A549 (cell line): ENCODE measurements around the gene COL2A1. TPM values are rescaled to one million over a fixed set of nuclear protein-coding genes. Genes with fewer than 3 reads are reported as not detected.
A peak's percentile ranks its signal among the peaks of the same experiment; 100 is the strongest.

ENCODE experiments used
- ATAC-seq, 2 experiments: fragments of 200-7000 bp in 1 of 2; fragments of >200 bp in 1 of 2; cut with Nextera tagmentation in 1 of 2; cut with Tn5 transposase in 1 of 2; 3 replicates each; pipeline versions ENCODE4 v1.8.0 to v1.9.1; 2018 to 2020; ENCODE audit warnings: mild to moderate bottlenecking in 1 of 2, moderate library complexity in 1 of 2
- CTCF ChIA-PET: fragments of 300-600 bp; sonication (Branson Sonifier 250); formaldehyde crosslinking; extraction: SDS; loops from one replicate; lab custom pipeline; 2021; ENCODE audit warnings: antibody characterized with exemption, inconsistent platforms; lab: Yijun Ruan, JAX
- POLR2A ChIA-PET: fragments of 350-600 bp; formaldehyde crosslinking; extraction: SDS; loops from one replicate; lab custom pipeline; 2021; ENCODE audit warnings: antibody characterized with exemption, inconsistent platforms; lab: Yijun Ruan, JAX
- DNase-seq, 2 experiments: peaks; one replicate each; pipeline versions ENCODE4 v3.0.0 to v3.0.0-alpha.2; 2011 to 2016; ENCODE audit warnings: low read depth in 1 of 2, low spot score in 1 of 2
- FAIRE-seq: peaks from 2 replicates; lab custom pipeline; 2011; peaks lifted over from hg19 to GRCh38; lab: Jason Lieb, UNC
- H3K27ac ChIP-seq, 2 experiments: fragments of >200 bp; sonication (Bioruptor Twin); formaldehyde crosslinking; 3 replicates each; pipeline ENCODE4 v1.5.1; 2016 to 2017
- H3K4me1 ChIP-seq: fragments of >200 bp; sonication (Bioruptor Twin); formaldehyde crosslinking; 3 replicates; pipeline ENCODE4 v1.6.1; 2016
- H3K4me2 ChIP-seq: fragments of >200 bp; sonication (Bioruptor Twin); formaldehyde crosslinking; 3 replicates; pipeline ENCODE4 v1.6.1; 2016
- H3K4me3 ChIP-seq: fragments of >200 bp; sonication (Bioruptor Twin); formaldehyde crosslinking; 3 replicates; pipeline ENCODE4 v1.5.1; 2016
- H3K9me3 ChIP-seq: fragments of >200 bp; sonication (Bioruptor Twin); formaldehyde crosslinking; 3 replicates; pipeline ENCODE4 v1.6.1; 2016
- CBX8 ChIP-seq: fragments of 200-600 bp; sonication (generic); IDR thresholded peaks from 2 replicates; pipeline ENCODE4 v1.6.1; 2016
- CHD2 ChIP-seq: fragments of 150-350 bp; IDR thresholded peaks from 2 replicates; pipeline ENCODE4 v1.6.1; 2014; ENCODE audit warnings: low read length; ENCODE audit not compliant: partially characterized antibody
- EHF ChIP-seq: fragments of 250-450 bp; sonication (Bioruptor Pico); IDR thresholded peaks from 2 replicates; pipeline ENCODE4 v1.5.0; 2020; ENCODE audit warnings: mild to moderate bottlenecking
- FOSB ChIP-seq: fragments of 250-450 bp; sonication (Bioruptor Pico); IDR thresholded peaks from 2 replicates; pipeline ENCODE4 v1.5.0; 2020; ENCODE audit warnings: mild to moderate bottlenecking, moderate library complexity
- FOSL2 ChIP-seq, 2 experiments: fragments of 450-650 bp in 1 of 2; fragments of >200 bp in 1 of 2; sonication (Bioruptor Twin) in 1 of 2; formaldehyde crosslinking; IDR thresholded peaks; 2 replicates each; pipeline versions ENCODE4 v1.5.0 to v1.6.1; 2016 to 2020; ENCODE audit warnings: mild to moderate bottlenecking in 1 of 2, moderate library complexity in 1 of 2
- HDAC2 ChIP-seq: fragments of 200-600 bp; sonication (generic); IDR thresholded peaks from 2 replicates; pipeline ENCODE4 v1.6.1; 2016
- HEYL ChIP-seq: fragments of 250-450 bp; sonication (Bioruptor Pico); IDR thresholded peaks from 2 replicates; pipeline ENCODE4 v1.8.0; 2021; ENCODE audit warnings: mild to moderate bottlenecking, moderate library complexity
- HOXA7 ChIP-seq: fragments of 250-450 bp; sonication (Bioruptor Pico); IDR thresholded peaks from 2 replicates; pipeline ENCODE4 v1.5.0; 2020; ENCODE audit warnings: mild to moderate bottlenecking, moderate library complexity
- HOXB13 ChIP-seq: fragments of 250-450 bp; sonication (Bioruptor Pico); IDR thresholded peaks from 2 replicates; pipeline ENCODE4 v1.5.0; 2020; ENCODE audit warnings: low read depth, mild to moderate bottlenecking, moderate library complexity
- KDM5A ChIP-seq: fragments of 200-600 bp; sonication (generic); IDR thresholded peaks from 2 replicates; pipeline ENCODE4 v1.6.1; 2016; ENCODE audit warnings: antibody characterized with exemption, mild to moderate bottlenecking
- MAFK ChIP-seq: fragments of 450-650 bp; IDR thresholded peaks from 2 replicates; pipeline ENCODE4 v1.6.1; 2014; ENCODE audit not compliant: partially characterized antibody
- MYC ChIP-seq: IDR thresholded peaks from 2 replicates; pipeline ENCODE4 v1.6.1; 2012; ENCODE audit warnings: mild to moderate bottlenecking, inconsistent platforms, low read length, improper control_type of control experiment, borderline replicate concordance
- NR3C1 ChIP-seq: fragments of >200 bp; sonication (Bioruptor Twin); formaldehyde crosslinking; IDR thresholded peaks from 3 replicates; pipeline ENCODE4 v1.6.1; 2017
- PHF8 ChIP-seq: fragments of 200-600 bp; sonication (generic); IDR thresholded peaks from 2 replicates; pipeline ENCODE4 v1.6.1; 2016; ENCODE audit warnings: low read depth, mild to moderate bottlenecking, antibody characterized with exemption, moderate library complexity, borderline replicate concordance
- POLR2A ChIP-seq: IDR thresholded peaks from 2 replicates; pipeline ENCODE4 v1.6.1; 2012; ENCODE audit warnings: mild to moderate bottlenecking, low read length
- RARB ChIP-seq: fragments of 250-450 bp; sonication (Bioruptor Pico); IDR thresholded peaks from 2 replicates; pipeline ENCODE4 v1.8.0; 2021; ENCODE audit warnings: mild to moderate bottlenecking, moderate library complexity
- RCOR1 ChIP-seq: fragments of 150-350 bp; IDR thresholded peaks from 2 replicates; pipeline ENCODE4 v1.6.1; 2014; ENCODE audit warnings: antibody characterized with exemption, low read length, low read depth
- RFX5 ChIP-seq: fragments of 450-650 bp; IDR thresholded peaks from 2 replicates; pipeline ENCODE4 v1.7.1; 2014; ENCODE audit warnings: antibody characterized with exemption, mild to moderate bottlenecking, moderate library complexity
- RNF2 ChIP-seq: fragments of 200-600 bp; sonication (generic); IDR thresholded peaks from 2 replicates; pipeline ENCODE4 v1.6.1; 2016; ENCODE audit warnings: low read depth, mild to moderate bottlenecking, antibody characterized with exemption, moderate library complexity, borderline replicate concordance
- SMC3 ChIP-seq: fragments of >200 bp; sonication (Bioruptor Twin); formaldehyde crosslinking; IDR thresholded peaks from 3 replicates; pipeline ENCODE4 v1.6.1; 2018; ENCODE audit warnings: inconsistent platforms
- TFCP2L1 ChIP-seq: fragments of 250-450 bp; sonication (Bioruptor Pico); IDR thresholded peaks from 2 replicates; pipeline ENCODE4 v1.5.0; 2021; ENCODE audit warnings: mild to moderate bottlenecking
- ZFP36 ChIP-seq: fragments of 450-650 bp; IDR thresholded peaks from 2 replicates; pipeline ENCODE4 v1.6.1; 2014; ENCODE audit warnings: borderline replicate concordance; ENCODE audit not compliant: partially characterized antibody
- ZSCAN20 ChIP-seq: fragments of 250-450 bp; sonication (Bioruptor Pico); IDR thresholded peaks from 2 replicates; pipeline ENCODE4 v1.8.0; 2022; ENCODE audit warnings: mild to moderate bottlenecking, moderate library complexity
- WGBS: methylation state at CpG from one replicate; pipeline ENCODE4 v1.1.6; 2017; ENCODE audit errors: missing lambda C conversion rate; 5-methylcytosine and 5-hydroxymethylcytosine counted together
- polyA plus RNA-seq, 4 experiments: library from polyadenylated mRNA; depleted of rRNA in 3 of 4; stranded (reverse); fragments of >200 nt; fragmentation: RNase III in 1 of 4; extraction: RNeasy Plus Mini Kit Qiagen cat#74134 plus additional on column Dnase treatment in 1 of 4; gene quantifications; 2 replicates in 3 of 4; 3 replicates in 1 of 4; pipeline ENCODE4 v1.2.3, GENCODE V29; 2011 to 2017
- TF ChIP-seq, protein P1 (sequence below): fragments of >200 bp; sonication (Bioruptor Twin); formaldehyde crosslinking; IDR thresholded peaks from 2 replicates; pipeline ENCODE4 v1.6.1; 2016
- TF ChIP-seq, protein P2 (sequence below): fragments of >200 bp; sonication (Bioruptor Twin); formaldehyde crosslinking; IDR thresholded peaks from 3 replicates; pipeline ENCODE4 v1.6.1; 2016

The COL2A1 gene
- polyA plus RNA-seq, 2 of the 4 experiments (the other 2 are of a cell fraction): 0.01 TPM; not detected in 1

DNA sequence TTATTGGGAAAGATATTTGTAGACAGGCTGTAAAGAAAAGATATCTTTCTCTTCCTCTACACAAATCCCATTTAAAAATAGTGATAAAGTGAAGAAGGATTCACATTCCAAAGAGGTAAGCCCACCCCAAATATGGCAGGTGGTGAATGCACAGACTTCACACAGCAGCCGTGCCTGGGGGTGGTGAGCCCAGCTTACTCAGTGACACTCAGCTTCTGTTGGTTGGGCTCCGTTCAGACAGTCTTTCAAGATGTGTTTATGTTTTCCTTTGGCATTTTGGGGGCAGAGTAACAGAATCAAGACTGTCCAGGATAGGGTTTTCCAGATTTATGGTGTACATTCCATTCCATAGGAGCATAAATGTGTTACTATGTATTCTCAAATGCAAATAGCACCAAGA is 4.1 kb upstream of the COL2A1 start:
- CTCF ChIA-PET: interaction anchor here (1.4 kb wide), 2 partner anchors 18 to 29 kb away, joined by 3 read pairs; no protein-coding TSS in a partner anchor
- ATAC-seq: no peak
- Histone ChIP-seq H3K9me3 (no peaks in the 10 kb centered on the region), H3K4me2 (no peak overlapping the region), H3K27ac (no peak overlapping the region), H3K4me1 (peaks cover 13% of the 10 kb centered on the region), H3K4me3 (no peak overlapping the region)
- no peak for FAIRE-seq
- POLR2A ChIA-PET: no interaction called here
- DNase-seq: no peak
- WGBS: 14% methylated on average over 2 of the region's 2 CpGs
- TF ChIP-seq NR3C1 (no peak), MYC (no peak), ZFP36 (no peak), POLR2A (no peak), FOSL2 (IDR thresholded peaks at IDR 0.05) (no peak), FOSL2 (CRISPR knock-in tag; IDR thresholded peaks at IDR 0.05) (no peak), KDM5A (no peak), CBX8 (no peak), TFCP2L1 (CRISPR knock-in tag) (no peak)
- TF ChIP-seq, protein P1, sequence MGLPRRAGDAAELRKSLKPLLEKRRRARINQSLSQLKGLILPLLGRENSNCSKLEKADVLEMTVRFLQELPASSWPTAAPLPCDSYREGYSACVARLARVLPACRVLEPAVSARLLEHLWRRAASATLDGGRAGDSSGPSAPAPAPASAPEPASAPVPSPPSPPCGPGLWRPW: no peak

DNA sequence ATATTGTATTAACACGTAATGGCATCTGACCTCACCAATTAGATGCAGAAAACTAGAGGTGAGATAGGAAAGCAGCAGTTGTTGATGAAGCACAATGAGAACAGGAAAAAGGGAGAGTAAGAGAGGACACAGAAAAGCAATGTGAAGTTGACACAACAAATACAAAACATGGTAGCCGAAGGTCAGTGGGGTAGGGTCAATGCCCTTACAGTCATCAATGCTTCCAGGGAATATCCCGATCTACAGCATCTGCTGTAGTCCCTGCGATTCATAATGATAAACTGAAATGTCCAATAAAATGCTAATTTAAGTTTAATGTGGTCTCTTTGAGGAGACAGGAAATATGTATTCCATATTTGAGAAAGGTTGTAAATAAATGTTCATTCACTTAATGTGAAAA is 2.9 kb upstream of the COL2A1 start:
- DNase-seq: no peak
- WGBS: 39% methylated on average over 4 of the region's 4 CpGs

DNA sequence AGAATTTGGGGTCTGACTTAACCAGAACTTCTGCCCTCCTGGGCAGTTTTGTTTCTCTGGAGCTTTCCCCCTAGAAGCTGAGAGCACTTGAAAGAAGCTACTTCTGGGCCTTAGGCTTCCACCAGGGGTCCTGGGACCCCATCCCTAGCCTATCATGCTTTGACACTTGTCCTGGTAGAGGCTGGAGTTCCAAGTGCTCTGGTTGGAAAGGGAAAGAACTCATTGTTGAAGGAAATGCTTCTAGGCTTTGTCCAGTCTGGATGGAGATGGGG is 1.4 kb upstream of the COL2A1 start:
- H3K4me1 ChIP-seq: peaks cover 28% of the 10 kb centered on the region
- ChIA-PET CTCF (interaction anchor here (1.3 to 2.0 kb wide), 3 partner anchors 15 to 613 kb away, joined by 3 to 5 read pairs (median 4); no protein-coding TSS in a partner anchor), POLR2A (interaction anchor here (0.7 kb wide), 1 partner anchor 14 kb away, joined by 3 read pairs; no protein-coding TSS in a partner anchor)
- H3K4me2 ChIP-seq: no peak overlapping the region
- no peak overlapping the region for H3K4me3 ChIP-seq
- FAIRE-seq: no peak
- H3K9me3 ChIP-seq: no peaks in the 10 kb centered on the region
- ATAC-seq: no peak
- DNase-seq: no peak
- no peak overlapping the region for H3K27ac ChIP-seq
- no peak for TF ChIP-seq EHF
- TF ChIP-seq, all 56 proteins: peak for 0

More for the DNA sequence above, 2.9 kb upstream of the COL2A1 start:
- TF ChIP-seq KDM5A: no peak
- no peak for TF ChIP-seq SMC3
- TF ChIP-seq RCOR1: no peak
- no peak for TF ChIP-seq RARB (CRISPR knock-in tag)
- TF ChIP-seq MAFK: no peak
- no peak for TF ChIP-seq HOXB13 (CRISPR knock-in tag)
- no peak for TF ChIP-seq HOXA7 (CRISPR knock-in tag)
- TF ChIP-seq CBX8: no peak
- TF ChIP-seq, protein P1: no peak
- no peak for TF ChIP-seq POLR2A
- no peak for TF ChIP-seq RFX5
- TF ChIP-seq, protein P2, sequence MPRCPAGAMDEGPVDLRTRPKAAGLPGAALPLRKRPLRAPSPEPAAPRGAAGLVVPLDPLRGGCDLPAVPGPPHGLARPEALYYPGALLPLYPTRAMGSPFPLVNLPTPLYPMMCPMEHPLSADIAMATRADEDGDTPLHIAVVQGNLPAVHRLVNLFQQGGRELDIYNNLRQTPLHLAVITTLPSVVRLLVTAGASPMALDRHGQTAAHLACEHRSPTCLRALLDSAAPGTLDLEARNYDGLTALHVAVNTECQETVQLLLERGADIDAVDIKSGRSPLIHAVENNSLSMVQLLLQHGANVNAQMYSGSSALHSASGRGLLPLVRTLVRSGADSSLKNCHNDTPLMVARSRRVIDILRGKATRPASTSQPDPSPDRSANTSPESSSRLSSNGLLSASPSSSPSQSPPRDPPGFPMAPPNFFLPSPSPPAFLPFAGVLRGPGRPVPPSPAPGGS: no peak
- TF ChIP-seq FOSB: no peak
- no peak for TF ChIP-seq RNF2
- TF ChIP-seq HEYL: no peak
- TF ChIP-seq ZSCAN20 (CRISPR knock-in tag): no peak
- TF ChIP-seq PHF8: no peak
- TF ChIP-seq HDAC2: no peak
- TF ChIP-seq CHD2: no peak
- H3K4me2 ChIP-seq: no peak overlapping the region
- ChIA-PET POLR2A (no interaction called here), CTCF (interaction anchor here (1.4 kb wide), 2 partner anchors 28 to 611 kb away, joined by 3 read pairs; no protein-coding TSS in a partner anchor)
- FAIRE-seq (peak; percentile 7), ATAC-seq (no peak)
- H3K27ac ChIP-seq: no peak overlapping the region
- no peak overlapping the region for H3K4me3 ChIP-seq
- no peaks in the 10 kb centered on the region for H3K9me3 ChIP-seq
- peaks cover 24% of the 10 kb centered on the region for H3K4me1 ChIP-seq
